ENCODE data around the gene GID8.
"Not testable (repeated sequence)": the region's sequence is repeated elsewhere in the genome, so short reads cannot be mapped to it uniquely, and the experiment has no call there.

Gene GID8

DNA sequence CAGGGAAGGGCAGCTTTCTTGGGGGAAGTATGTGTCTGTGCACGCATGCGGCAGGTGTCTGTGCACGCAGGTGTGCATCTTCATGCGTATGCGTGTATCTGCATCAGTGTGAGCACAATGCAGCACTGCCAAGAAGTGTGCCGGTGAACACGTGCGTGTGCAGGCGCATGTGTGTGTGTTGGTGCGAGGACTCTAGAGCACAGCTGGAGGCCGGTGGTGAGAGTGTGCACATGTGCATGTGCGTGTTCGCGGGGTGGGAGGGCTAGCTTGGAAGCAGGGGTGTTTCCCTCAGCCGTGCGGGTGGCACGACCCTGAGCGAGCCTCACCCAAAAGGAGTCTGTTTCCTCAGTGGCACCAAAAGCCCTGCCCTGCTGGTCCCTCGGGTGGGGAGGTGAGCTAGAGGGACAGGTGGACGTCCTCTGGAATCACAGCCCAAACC, 22.1 kb downstream of the GID8 start:
- no peak for DNase-seq

DNA sequence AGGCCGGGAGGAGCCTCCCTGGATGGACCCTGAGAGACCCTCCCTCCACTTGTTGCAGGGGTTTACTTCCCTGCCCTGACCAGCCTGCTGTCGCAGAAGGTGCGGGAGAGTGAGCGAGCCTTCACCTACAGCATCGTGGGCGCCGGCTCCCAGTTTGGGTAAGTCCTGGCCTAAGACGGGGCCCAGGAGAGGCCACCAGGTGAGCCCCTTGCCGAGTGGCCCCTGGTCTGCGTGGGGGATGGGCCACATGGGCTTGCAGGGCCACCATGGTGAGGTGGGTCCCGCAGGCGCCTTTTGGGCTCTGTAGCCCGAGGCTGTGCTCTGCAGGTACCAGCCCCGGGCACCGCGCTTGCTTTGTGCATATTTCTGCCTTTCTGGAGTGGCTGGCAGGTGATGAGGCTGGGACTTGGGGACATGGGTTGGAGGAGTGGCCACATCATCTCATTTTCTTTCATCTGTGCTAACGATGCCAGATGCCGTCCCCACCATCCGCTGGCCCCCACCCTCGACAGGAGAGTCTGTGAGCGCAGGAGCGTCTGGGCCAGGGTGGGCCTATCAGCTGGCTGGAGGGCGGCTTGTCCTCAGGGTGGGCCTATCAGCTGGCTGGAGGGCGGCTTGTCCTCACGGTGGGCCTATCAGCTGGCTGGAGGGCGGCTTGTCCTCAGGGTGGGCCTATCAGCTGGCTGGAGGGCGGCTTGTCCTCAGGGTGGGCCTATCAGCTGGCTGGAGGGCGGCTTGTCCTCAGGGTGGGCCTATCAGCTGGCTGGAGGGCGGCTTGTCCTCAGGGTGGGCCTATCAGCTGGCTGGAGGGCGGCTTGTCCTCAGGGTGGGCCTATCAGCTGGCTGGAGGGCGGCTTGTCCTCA, 22.7 kb downstream of the GID8 start:
- DNase-seq: not testable (repeated sequence)

- no peak for DNase-seq
These were observed 23.4 kb downstream of the GID8 start for GRCh38 chr20:62961310-62961783.

DNA sequence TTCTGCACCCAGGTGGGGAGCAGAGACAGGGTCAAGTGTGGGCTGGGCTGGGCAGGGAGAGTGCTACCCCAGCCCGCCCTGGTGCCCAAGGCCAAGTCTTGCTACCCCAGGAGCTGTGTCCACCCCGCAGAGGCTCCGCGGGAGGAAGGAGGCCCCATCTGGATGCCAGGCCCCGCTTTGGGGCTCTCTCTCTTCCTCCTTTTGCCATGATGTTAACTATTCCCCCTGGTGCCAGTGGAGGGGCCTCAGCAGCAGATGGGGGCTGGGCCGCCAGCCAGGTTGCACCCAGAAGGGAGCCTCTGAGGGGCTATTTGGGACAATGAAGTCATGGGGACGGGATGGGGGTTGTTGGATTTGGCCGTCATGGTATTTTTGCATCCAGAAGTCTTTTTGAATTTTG, 23.9 kb downstream of the GID8 start:
- DNase-seq: no peak

DNA sequence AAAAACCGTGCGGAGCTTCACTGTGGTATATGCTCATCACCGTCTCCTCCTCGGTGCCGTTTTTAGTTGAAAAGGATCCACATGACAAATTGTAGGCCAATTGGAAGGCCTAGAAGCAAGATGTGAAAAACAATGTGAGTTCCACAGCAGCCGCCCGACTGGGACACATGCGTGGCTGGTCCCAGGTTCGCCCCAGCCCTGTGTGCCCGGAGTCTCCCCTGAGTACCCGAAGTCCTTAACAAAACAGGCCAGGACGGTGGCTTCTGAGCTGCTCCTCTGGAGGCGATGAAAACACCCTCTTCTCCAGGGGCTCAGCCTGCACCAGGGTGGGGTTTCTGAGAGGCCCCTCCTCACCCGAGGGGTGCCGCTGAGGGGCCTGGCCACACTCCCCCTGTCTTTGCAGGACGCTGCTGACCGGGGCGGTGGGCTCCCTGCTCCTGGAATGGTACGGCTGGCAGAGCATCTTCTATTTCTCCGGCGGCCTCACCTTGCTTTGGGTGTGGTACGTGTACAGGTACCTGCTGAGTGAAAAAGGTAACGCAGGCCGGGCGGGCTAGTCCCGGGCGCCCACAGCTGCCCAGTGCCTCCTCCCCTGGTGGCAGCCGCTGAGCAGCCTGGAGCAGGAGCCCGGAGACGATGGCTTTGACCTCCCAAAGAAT, 24.4 kb downstream of the GID8 start:
- DNase-seq: no peak

- DNase-seq: no peak
These were observed 25.1 kb downstream of the GID8 start for GRCh38 chr20:62962891-62963613.

DNA sequence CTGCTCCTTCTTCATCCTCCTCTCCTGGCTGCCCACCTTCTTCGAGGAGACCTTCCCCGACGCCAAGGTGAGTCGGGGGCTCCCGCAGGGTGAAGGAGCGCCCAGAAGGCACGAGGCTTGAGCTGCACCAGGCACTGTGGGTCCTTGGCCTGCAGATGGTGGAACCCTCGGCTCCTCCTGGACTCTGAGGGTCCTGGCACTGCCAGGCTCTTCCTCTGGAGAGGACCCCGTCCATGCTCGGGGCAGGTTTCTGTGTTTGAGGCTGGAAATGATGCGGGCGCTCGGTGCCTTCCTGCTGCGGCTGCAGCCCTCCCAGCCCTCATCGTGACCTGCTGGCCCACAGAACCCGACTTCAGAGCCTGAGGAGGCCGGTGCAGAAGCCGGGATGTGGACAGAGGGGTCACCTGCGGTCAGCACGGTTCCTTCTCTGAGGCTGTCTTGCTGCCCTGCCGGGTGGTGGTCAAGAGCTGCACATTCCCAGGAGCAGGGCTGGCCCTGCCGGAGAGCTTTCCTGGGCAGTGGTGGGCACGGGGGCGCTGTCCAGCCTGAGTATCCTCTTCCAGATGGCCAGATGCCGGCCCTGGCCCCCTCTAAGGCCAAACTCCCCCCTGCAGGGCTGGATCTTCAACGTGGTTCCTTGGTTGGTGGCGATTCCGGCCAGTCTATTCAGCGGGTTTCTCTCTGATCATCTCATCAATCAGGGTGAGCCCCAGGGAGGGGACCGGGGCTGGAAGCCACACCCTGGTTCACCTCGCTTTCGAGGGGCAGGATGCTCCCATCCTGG, 25.9 kb downstream of the GID8 start:
- no peak for DNase-seq

- no peak for DNase-seq
These were observed 26.8 kb downstream of the GID8 start for GRCh38 chr20:62964700-62965099.

- DNase-seq: no peak
These were observed 27.4 kb downstream of the GID8 start for GRCh38 chr20:62965363-62965771.

DNA sequence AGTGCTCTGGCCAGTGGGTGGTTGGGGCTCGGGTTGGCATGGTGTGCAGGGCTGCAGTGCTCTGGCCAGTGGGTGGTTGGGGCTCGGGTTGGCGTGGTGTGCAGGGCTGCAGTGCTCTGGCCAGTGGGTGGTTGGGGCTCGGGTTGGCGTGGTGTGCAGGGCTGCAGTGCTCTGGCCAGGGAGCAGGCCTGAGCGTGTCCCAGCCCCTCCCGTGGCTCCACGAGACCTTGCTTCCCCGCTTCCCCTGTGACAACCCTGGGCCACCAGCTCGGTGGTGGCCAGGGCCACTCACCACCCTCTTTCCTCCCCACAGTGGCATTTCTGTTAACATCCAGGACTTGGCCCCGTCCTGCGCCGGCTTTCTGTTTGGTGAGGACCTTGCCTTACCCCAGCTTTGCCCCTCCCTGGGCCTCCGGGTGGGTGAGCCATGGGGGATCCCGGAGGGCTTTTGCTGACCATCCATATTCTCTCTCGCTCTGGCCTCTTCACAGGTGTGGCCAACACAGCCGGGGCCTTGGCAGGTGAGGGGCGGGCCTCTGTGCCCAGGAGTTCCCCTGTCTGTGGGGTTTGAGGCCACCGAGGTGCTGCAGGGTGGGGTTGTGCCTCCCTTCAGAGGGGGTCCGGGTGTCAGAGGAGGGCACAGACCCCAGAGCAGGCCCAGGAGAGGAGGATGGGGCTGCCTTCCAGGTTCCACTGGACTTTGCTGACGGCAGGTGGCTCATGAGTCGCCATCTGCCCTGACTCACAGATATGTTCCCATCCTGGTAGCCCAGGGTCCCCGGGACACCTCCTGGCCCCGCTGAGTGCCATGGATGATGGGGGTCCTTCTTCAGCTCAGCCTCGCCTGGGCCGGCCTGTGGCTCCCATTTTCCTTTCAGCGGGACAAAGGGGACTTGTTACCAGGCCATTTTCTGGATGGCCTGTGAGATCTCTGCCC, 28.5 kb downstream of the GID8 start:
- no peak for DNase-seq

DNA sequence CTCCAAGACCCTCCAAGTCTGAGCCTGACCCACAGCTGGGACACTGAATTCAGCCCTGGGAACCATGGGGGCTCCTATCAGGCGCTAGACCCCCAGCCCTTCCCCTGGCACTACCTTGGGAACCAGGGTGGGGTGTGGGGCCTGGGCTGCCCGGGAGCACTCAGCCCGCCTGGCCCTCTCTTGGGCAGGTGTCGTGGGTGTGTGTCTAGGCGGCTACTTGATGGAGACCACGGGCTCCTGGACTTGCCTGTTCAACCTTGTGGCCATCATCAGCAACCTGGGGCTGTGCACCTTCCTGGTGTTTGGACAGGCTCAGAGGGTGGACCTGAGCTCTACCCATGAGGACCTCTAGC, 29.2 kb downstream of the GID8 start:
- DNase-seq: no peak

DNA sequence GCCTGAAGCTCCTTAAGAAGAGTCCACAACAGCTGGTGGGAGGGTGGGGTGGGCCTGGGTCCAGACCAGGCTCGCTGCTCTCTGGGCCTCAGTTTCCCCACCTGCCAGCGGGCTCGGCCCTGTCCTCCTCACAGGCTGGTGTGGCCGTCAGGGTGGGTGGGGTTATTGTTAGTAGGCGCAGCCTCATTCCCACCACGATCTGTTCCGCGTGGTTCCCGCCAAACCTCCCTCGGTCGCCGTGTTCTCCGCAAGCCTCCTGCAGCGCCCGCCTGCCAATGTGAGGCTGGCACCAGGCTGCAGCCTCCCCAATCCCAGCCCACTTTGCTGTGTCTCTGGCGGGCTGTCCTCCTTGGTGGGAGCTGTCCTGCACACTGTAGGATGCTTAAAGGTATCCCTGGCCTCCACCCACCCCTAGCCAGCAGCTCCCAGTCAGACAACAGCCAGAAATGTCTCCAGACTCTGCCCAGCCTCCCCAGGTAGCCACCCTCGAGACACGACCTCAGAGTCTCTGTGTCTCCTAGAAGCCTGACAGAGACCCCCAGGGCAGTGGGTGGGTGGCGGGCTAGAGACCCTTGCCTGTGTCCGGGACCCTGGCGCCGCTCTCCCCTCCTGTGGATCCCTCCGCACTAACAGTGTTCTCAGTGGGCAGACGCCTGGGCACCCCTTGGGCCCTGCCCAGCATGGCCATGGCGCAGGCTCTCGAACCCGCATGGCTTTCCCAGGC, 29.8 kb downstream of the GID8 start:
- DNase-seq: no peak

DNA sequence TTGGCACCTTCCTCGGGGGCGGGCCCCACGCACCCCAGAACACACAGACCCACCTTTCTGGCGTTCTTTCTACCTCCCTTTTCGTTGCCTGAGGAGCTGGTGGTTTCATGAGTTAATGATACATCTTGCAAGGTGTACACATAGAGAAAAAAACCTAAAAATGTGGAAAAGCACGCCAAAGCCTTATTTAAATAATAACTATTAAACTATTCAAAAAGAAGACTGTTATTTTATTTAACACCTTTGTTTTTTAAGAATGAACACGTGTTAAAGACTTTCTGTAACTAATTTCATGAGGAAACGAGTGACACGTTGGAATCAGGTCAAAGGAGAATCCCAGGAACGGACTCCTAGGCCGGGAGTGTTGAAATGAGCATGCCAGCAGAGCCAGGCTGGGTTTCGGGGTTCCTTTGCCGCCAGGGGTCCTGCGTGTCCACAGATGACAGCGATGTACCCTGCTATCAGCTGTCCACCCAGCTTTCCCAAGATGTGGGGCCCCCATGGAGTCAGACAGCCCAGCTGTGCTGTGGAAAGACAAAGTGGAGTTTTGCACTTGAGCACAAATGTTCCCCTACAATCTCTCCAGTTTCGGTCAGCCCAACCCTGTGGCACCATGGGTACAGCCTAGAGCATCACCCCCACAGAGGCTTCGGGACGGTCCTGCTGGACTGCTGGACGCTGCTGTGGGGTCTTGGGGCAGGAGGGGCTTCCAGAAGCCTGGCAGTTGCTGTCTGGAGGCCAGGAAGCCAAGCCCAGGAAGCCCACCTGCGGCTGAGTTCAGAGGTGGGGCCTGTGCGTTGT, 30.6 kb downstream of the GID8 start:
- DNase-seq: no peak

GRCh38 chr20:62969179-62969760, 31.3 kb downstream of the GID8 start:
- DNase-seq: no peak

- no peak for DNase-seq
These were observed 32.0 kb downstream of the GID8 start for GRCh38 chr20:62969939-62970306.

DNA sequence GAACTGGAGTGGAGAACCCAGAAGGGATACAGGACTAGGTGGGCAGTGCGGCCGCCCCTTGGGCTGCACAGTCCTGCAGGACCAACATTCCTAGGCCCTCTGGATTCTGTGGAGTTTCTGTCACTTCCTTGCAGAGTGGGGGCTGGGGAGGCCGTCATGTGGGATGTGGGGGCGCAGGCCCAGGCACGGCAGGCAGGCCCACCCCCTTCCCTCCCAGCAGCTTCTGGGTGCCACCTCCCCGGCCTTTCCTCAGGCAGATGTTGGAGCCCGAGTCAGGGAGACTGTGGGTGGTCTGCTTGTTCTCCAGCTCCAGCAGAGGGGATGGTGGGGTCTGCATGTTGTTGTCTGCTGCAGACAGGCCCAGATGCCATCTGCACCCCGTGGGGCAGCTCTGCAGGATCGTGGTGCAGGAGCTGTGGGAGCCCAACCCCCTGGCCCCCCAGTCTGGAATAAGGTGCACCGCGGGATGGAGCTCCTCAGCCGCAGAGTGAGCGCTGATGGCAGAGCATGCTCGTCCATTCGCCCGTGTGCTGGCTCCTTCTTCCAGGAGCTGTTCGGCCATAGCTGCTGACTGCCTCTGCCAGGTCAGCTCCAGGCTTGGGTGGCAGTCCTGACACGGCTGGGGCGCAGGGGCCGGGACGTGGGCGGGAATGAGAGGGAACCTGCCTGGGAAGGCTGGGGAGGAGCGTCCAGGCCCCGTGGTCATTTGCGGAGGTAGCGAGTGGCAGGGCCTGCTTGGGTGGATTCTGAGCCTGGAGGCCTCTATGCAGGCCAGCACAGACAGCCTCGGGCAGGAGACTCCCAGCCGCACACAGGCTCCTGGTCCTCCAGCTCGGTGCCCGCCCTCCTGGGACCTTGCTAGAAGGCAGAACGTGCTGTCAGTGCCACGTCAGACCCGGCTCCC, 32.6 kb downstream of the GID8 start:
- no peak for DNase-seq

- DNase-seq: no peak
These were observed 33.4 kb downstream of the GID8 start for GRCh38 chr20:62971211-62971949.

Data from NCI-H1048 (cell line).